H9 (cell line): Measurements from ENCODE around the gene EXOSC1. TPM values are rescaled to one million over a fixed set of nuclear protein-coding genes. Genes with fewer than 3 reads are reported as not detected.

ENCODE experiments used
- DNase-seq: peaks from one replicate; pipeline ENCODE4 v3.0.0-alpha.2; 2017
- H2AFZ ChIP-seq: one replicate; pipeline ENCODE4 v1.6.1; 2013; ENCODE audit warnings: mild to moderate bottlenecking, low read length, control low read depth, moderate library complexity
- H2AK5ac ChIP-seq: 2 replicates; pipeline ENCODE4 v1.6.1; 2013; ENCODE audit warnings: low read length, control low read depth, mixed read lengths; ENCODE audit not compliant: insufficient read length
- H2BK120ac ChIP-seq: one replicate; pipeline ENCODE4 v1.6.1; 2013; ENCODE audit warnings: low read depth, mild to moderate bottlenecking, low read length, control low read depth, inconsistent platforms; ENCODE audit not compliant: poor library complexity, severe bottlenecking
- H2BK12ac ChIP-seq: 2 replicates; pipeline ENCODE4 v1.6.1; 2013; ENCODE audit warnings: low read length, control low read depth, mixed read lengths, low read depth; ENCODE audit not compliant: insufficient read length
- H2BK15ac ChIP-seq: 2 replicates; pipeline ENCODE4 v1.6.1; 2013; ENCODE audit warnings: low read depth, low read length, control low read depth
- H2BK20ac ChIP-seq: one replicate; pipeline ENCODE4 v1.6.1; 2013; ENCODE audit warnings: low read depth, mild to moderate bottlenecking, low read length, control low read depth, inconsistent platforms; ENCODE audit not compliant: poor library complexity, severe bottlenecking
- H2BK5ac ChIP-seq: 2 replicates; pipeline ENCODE4 v1.6.1; 2013; ENCODE audit warnings: low read length, control low read depth, mixed read lengths; ENCODE audit not compliant: insufficient read length
- H3K14ac ChIP-seq: 2 replicates; pipeline ENCODE4 v1.6.1; 2013; ENCODE audit warnings: low read length, control low read depth; ENCODE audit not compliant: insufficient read depth
- H3K18ac ChIP-seq: 2 replicates; pipeline ENCODE4 v1.6.1; 2013; ENCODE audit warnings: low read depth, mild to moderate bottlenecking, mixed read lengths, low read length, control low read depth; ENCODE audit not compliant: insufficient read length
- H3K23ac ChIP-seq: 2 replicates; pipeline ENCODE4 v1.6.1; 2013; ENCODE audit warnings: low read length, control low read depth, mixed read lengths, low read depth; ENCODE audit not compliant: insufficient read length
- H3K23me2 ChIP-seq: 2 replicates; pipeline ENCODE4 v1.6.1; 2013; ENCODE audit warnings: low read depth, mild to moderate bottlenecking, mixed read lengths, low read length, control low read depth; ENCODE audit not compliant: insufficient read length, poor library complexity, severe bottlenecking
- H3K27ac ChIP-seq: 2 replicates; pipeline ENCODE4 v1.5.1; 2013; ENCODE audit warnings: low read length, control low read depth, mixed read lengths, low read depth; ENCODE audit not compliant: insufficient read length
- H3K27me3 ChIP-seq: 2 replicates; pipeline ENCODE4 v1.6.1; 2013; ENCODE audit warnings: low read length, control low read depth, inconsistent platforms; ENCODE audit not compliant: insufficient read depth
- H3K4ac ChIP-seq: 2 replicates; pipeline ENCODE4 v1.6.1; 2013; ENCODE audit warnings: low read depth, mild to moderate bottlenecking, control low read depth, inconsistent platforms, low read length, moderate library complexity
- H3K4me1 ChIP-seq: 2 replicates; pipeline ENCODE4 v1.6.1; 2013; ENCODE audit warnings: low read length, control low read depth, inconsistent platforms; ENCODE audit not compliant: insufficient read depth
- H3K4me2 ChIP-seq: 2 replicates; pipeline ENCODE4 v1.6.1; 2013; ENCODE audit warnings: low read length, control low read depth, mixed read lengths; ENCODE audit not compliant: insufficient read length, insufficient read depth
- H3K56ac ChIP-seq: 2 replicates; pipeline ENCODE4 v1.6.1; 2013; ENCODE audit warnings: low read depth, mild to moderate bottlenecking, mixed read lengths, low read length, control low read depth; ENCODE audit not compliant: insufficient read length
- H3K79me1 ChIP-seq: 2 replicates; pipeline ENCODE4 v1.6.1; 2013; ENCODE audit warnings: low read depth, mild to moderate bottlenecking, moderate library complexity, low read length, control low read depth, inconsistent platforms; ENCODE audit not compliant: insufficient read depth, poor library complexity, severe bottlenecking
- H3K79me2 ChIP-seq: 2 replicates; pipeline ENCODE4 v1.6.1; 2013; ENCODE audit warnings: low read length, control low read depth, inconsistent platforms; ENCODE audit not compliant: insufficient read depth
- H3K9ac ChIP-seq: 2 replicates; pipeline ENCODE4 v1.6.1; 2013; ENCODE audit warnings: low read length, control low read depth, mixed read lengths; ENCODE audit not compliant: insufficient read length; ENCODE audit errors: extremely low read depth
- H3K9me3 ChIP-seq: one replicate; pipeline ENCODE4 v1.6.1; 2013; ENCODE audit warnings: low read depth, low read length, inconsistent platforms; ENCODE audit not compliant: control insufficient read depth
- H3T11ph ChIP-seq: one replicate; pipeline ENCODE4 v1.6.1; 2013; ENCODE audit warnings: mild to moderate bottlenecking, low read length, control low read depth, inconsistent platforms
- H4K20me1 ChIP-seq: one replicate; pipeline ENCODE4 v1.6.1; 2013; ENCODE audit not compliant: control insufficient read depth, insufficient read length, insufficient read depth
- H4K5ac ChIP-seq: 2 replicates; pipeline ENCODE4 v1.6.1; 2013; ENCODE audit warnings: low read depth, mild to moderate bottlenecking, mixed read lengths, low read length, control low read depth; ENCODE audit not compliant: insufficient read length
- H4K8ac ChIP-seq: replicated peaks from 2 replicates; pipeline ENCODE4 v1.6.1; 2013; ENCODE audit warnings: low read length, control low read depth, mixed read lengths, low read depth; ENCODE audit not compliant: insufficient read length
- H4K91ac ChIP-seq: 2 replicates; pipeline ENCODE4 v1.6.1; 2013; ENCODE audit warnings: low read depth, mild to moderate bottlenecking, moderate library complexity, mixed read lengths, low read length, control low read depth; ENCODE audit not compliant: insufficient read length
- H3K27ac Mint-ChIP-seq, 3 experiments: 2 replicates in 2 of 3; 3 replicates in 1 of 3; pipeline ENCODE4 v1.8.0; 2020 to 2021; ENCODE audit warnings: mixed read lengths in 3 of 3, mild to moderate bottlenecking in 1 of 3, moderate library complexity in 1 of 3
- H3K27me3 Mint-ChIP-seq: 2 replicates; pipeline ENCODE4 v1.8.0; 2021; ENCODE audit warnings: low read depth, mild to moderate bottlenecking, moderate library complexity, mixed read lengths
- H3K36me3 Mint-ChIP-seq, 3 experiments: 2 replicates in 2 of 3; 3 replicates in 1 of 3; pipeline ENCODE4 v1.8.0; 2020 to 2021; ENCODE audit warnings: low read depth in 3 of 3, mixed read lengths in 3 of 3; ENCODE audit not compliant: insufficient read depth in 1 of 3
- H3K4me1 Mint-ChIP-seq, 2 experiments: 2 replicates each; pipeline ENCODE4 v1.8.0; 2020; ENCODE audit warnings: mixed read lengths in 2 of 2
- H3K4me3 Mint-ChIP-seq, 2 experiments: 2 replicates in 1 of 2; 3 replicates in 1 of 2; pipeline ENCODE4 v1.8.0; 2020 to 2021; ENCODE audit warnings: mild to moderate bottlenecking in 2 of 2, mixed read lengths in 2 of 2, moderate library complexity in 1 of 2
- H3K9me3 Mint-ChIP-seq, 2 experiments: 2 replicates in 1 of 2; 3 replicates in 1 of 2; pipeline ENCODE4 v1.8.0; 2020; ENCODE audit warnings: mild to moderate bottlenecking in 2 of 2, mixed read lengths in 2 of 2, moderate library complexity in 1 of 2
- whole genome bisulfite sequencing: extraction: QIAGEN DNeasy Blood & Tissue Kit; methylation state at CpG from one replicate; pipeline ENCODE4 v1.1.7; 2013; ENCODE audit warnings: missing lambda C conversion rate, low lambda C conversion rate, mixed read lengths; ENCODE audit not compliant: insufficient read length; ENCODE audit errors: extremely low coverage; 5-methylcytosine and 5-hydroxymethylcytosine counted together
- total RNA-seq: library from RNA; stranded (reverse); gene quantifications from 2 replicates; pipeline ENCODE4 v1.2.1, GENCODE V29; 2021
- TF ChIP-seq, protein P1 (sequence below): fragments of 200-600 bp; sonication (generic); conservative IDR thresholded peaks from 3 replicates; pipeline ENCODE4 v1.8.0; 2021; ENCODE audit warnings: antibody characterized with exemption, mild to moderate bottlenecking

Gene EXOSC1
- total RNA-seq, 1 experiment from 2014 or later, result 66.4 TPM

DNA sequence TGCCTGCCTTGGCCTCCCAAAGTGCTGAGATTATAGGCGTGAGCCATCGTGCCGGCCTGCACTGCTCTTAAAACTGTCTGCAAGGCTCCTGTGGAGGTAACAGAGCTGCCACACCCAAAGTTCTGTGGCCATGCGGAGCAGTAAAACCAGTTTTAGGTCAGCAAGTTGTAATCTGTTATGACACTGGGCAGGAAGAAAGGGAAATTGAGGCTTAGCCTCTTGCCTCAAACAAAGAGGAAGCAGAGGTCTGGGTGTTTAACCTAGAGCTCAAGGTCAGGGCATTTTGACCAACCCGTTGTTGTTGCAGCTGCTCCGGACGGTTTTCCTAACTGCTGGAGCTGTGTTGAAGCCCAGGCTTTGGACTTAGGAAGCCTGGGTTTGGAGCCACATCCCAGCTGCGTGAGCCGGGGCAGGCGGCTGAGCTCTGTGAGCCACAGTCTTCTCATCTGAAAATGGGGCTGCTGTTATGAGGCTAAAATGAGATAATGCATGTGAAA lies 37.3 kb downstream of the EXOSC1 start:
- no peak overlapping the region for H3T11ph ChIP-seq
- Mint-ChIP-seq H3K4me1 (peaks cover 0 to under 1% of the 10 kb centered on the region in 2 experiments; a peak in 2 of 4 replicates), H3K27me3 (no peaks in the 10 kb centered on the region), H3K9me3 (no peaks in the 10 kb centered on the region), H3K36me3 (no peaks in the 10 kb centered on the region), H3K27ac (no peak overlapping the region), H3K4me3 (no peak overlapping the region)
- H4K5ac ChIP-seq, result no peak overlapping the region
- no peaks in the 10 kb centered on the region for H3K79me1 ChIP-seq
- no peak overlapping the region for H2AFZ ChIP-seq
- no peak overlapping the region for H3K14ac ChIP-seq
- DNase-seq, result no peak
- WGBS, result no CpG with 5 or more reads among the region's 10 CpGs
- TF ChIP-seq, protein P1, sequence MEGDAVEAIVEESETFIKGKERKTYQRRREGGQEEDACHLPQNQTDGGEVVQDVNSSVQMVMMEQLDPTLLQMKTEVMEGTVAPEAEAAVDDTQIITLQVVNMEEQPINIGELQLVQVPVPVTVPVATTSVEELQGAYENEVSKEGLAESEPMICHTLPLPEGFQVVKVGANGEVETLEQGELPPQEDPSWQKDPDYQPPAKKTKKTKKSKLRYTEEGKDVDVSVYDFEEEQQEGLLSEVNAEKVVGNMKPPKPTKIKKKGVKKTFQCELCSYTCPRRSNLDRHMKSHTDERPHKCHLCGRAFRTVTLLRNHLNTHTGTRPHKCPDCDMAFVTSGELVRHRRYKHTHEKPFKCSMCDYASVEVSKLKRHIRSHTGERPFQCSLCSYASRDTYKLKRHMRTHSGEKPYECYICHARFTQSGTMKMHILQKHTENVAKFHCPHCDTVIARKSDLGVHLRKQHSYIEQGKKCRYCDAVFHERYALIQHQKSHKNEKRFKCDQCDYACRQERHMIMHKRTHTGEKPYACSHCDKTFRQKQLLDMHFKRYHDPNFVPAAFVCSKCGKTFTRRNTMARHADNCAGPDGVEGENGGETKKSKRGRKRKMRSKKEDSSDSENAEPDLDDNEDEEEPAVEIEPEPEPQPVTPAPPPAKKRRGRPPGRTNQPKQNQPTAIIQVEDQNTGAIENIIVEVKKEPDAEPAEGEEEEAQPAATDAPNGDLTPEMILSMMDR, result no peak
- H2BK12ac ChIP-seq, result no peak overlapping the region
- no peaks in the 10 kb centered on the region for H4K20me1 ChIP-seq
- no peaks in the 10 kb centered on the region for H3K79me2 ChIP-seq
- no peak overlapping the region for H3K23ac ChIP-seq
- no peaks in the 10 kb centered on the region for H3K9me3 ChIP-seq
- H3K9ac ChIP-seq, result no peak overlapping the region
- no peaks in the 10 kb centered on the region for H3K4me1 ChIP-seq
- H3K27me3 ChIP-seq, result no peaks in the 10 kb centered on the region
- no peak overlapping the region for H2BK15ac ChIP-seq
- no peak overlapping the region for H3K27ac ChIP-seq
- no peak overlapping the region for H2BK20ac ChIP-seq
- H4K8ac ChIP-seq, result no peak overlapping the region
- H2BK120ac ChIP-seq, result no peak overlapping the region
- H3K56ac ChIP-seq, result no peak overlapping the region
- peaks cover 3% of the 10 kb centered on the region for H3K23me2 ChIP-seq
- H3K18ac ChIP-seq, result no peak overlapping the region
- H4K91ac ChIP-seq, result no peak overlapping the region
- no peak overlapping the region for H2BK5ac ChIP-seq
- H3K4ac ChIP-seq, result no peak overlapping the region
- no peak overlapping the region for H3K4me2 ChIP-seq
- H2AK5ac ChIP-seq, result no peak overlapping the region
